HUES64 (cell line): ENCODE measurements around the gene IRGC.

Experiments
- H3K27ac ChIP-seq: 2 replicates; pipeline ENCODE4 v1.7.0; 2013; ENCODE audit warnings: low read depth, low read length, inconsistent platforms
- H3K27me3 ChIP-seq: 2 replicates; pipeline ENCODE4 v1.6.1; 2013; ENCODE audit warnings: mild to moderate bottlenecking, low read length; ENCODE audit not compliant: insufficient read depth
- H3K36me3 ChIP-seq: 2 replicates; pipeline ENCODE4 v1.6.1; 2013; ENCODE audit warnings: mild to moderate bottlenecking, low read length; ENCODE audit not compliant: insufficient read depth
- H3K4me1 ChIP-seq: 2 replicates; pipeline ENCODE4 v1.6.1; 2013; ENCODE audit warnings: mild to moderate bottlenecking, low read length, moderate library complexity; ENCODE audit not compliant: insufficient read depth
- H3K4me3 ChIP-seq: 2 replicates; pipeline ENCODE4 v1.5.1; 2013; ENCODE audit warnings: mild to moderate bottlenecking, low read length, moderate library complexity
- H3K9ac ChIP-seq: 2 replicates; pipeline ENCODE4 v1.6.1; 2013; ENCODE audit warnings: mild to moderate bottlenecking, low read depth, low read length
- H3K9me3 ChIP-seq: 2 replicates; pipeline ENCODE4 v1.6.1; 2013; ENCODE audit warnings: low read depth, low read length; ENCODE audit not compliant: insufficient read depth
- WGBS: fragments of 150-250, 120-280 bp; methylation state at CpG from one replicate; pipeline ENCODE4 v1.1.7; 2013; ENCODE audit warnings: missing lambda C conversion rate; 5-methylcytosine and 5-hydroxymethylcytosine counted together

The IRGC gene

DNA sequence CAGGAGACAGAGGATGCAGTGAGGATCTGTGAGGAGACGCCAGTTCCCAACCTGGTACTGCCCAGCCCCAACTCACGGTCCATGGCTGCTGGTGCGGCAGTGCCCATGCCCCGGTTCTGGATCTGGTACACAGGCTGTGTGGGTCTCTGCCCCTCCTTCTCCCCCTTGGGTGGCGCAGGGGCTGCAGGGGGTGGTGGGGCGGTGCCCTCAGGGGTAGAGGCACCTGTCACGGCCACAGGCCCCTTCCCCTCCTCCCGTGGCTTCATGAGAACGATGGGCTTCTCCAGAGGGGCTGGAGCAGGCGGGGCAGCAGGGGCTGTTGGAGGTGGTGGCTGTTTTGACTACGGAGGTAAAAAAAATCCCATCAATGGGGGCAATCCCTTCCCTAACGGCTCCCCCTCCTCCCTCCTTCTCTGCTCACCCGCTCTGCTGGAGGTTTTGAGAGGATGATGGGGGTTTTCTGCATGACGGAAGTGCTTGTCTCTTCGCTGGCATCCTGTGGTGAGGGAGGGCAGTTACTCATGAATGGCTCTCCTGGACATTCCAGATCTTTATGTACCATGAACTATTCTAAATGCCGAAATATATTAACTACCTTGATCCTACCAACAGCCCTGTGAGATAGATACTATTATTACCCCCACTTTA lies 31.8 kb downstream of the IRGC start:
- Histone ChIP-seq H3K9ac (no peak overlapping the region), H3K4me3 (no peak overlapping the region), H3K4me1 (no peaks in the 10 kb centered on the region), H3K9me3 (no peaks in the 10 kb centered on the region), H3K27me3 (no peaks in the 10 kb centered on the region), H3K36me3 (peaks cover 79% of the 10 kb centered on the region), H3K27ac (no peak overlapping the region)
- WGBS = 80% methylated on average over 10 of the region's 16 CpGs

DNA sequence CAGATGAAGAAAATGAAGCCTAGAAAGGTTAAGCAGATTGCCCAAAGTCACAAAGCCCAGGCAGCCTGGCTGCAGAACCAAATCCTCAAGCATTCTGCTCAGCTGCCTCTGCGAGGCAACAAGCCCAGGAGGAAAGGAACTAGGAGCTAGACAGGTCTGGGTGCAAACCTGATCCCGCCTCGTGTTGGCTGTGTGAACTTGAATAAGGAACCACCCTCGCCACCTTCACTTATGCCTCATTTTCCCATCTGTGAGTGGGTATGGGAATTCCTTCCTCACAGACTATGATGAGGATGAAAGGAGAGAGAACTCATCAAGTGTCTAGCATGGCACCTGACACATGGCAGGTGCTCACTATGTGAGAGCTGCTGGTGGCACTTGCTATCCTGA lies 32.3 kb downstream of the IRGC start:
- Histone ChIP-seq H3K36me3 (peaks cover 74% of the 10 kb centered on the region), H3K4me1 (no peaks in the 10 kb centered on the region), H3K4me3 (no peak overlapping the region), H3K9ac (no peak overlapping the region), H3K27me3 (no peaks in the 10 kb centered on the region), H3K9me3 (no peaks in the 10 kb centered on the region), H3K27ac (no peak overlapping the region)
- 98% methylated on average over 3 of the region's 4 CpGs for WGBS

- Histone ChIP-seq H3K36me3 (peaks cover 70% of the 10 kb centered on the region), H3K9ac (no peak overlapping the region), H3K4me1 (0 out of 2 replicates have a peak, but pooled peaks cover 2% of the 10 kb centered on the region), H3K27me3 (no peaks in the 10 kb centered on the region), H3K4me3 (no peak overlapping the region), H3K9me3 (no peaks in the 10 kb centered on the region), H3K27ac (no peak overlapping the region)
- WGBS = 93% methylated on average over 4 of the region's 4 CpGs
Observed at GRCh38 chr19:43748685-43749084, 32.8 kb downstream of the IRGC start.

GRCh38 chr19:43749152-43749551 lies 33.3 kb downstream of the IRGC start:
- H3K4me1 ChIP-seq = 0 out of 2 replicates have a peak, but pooled peaks cover 5% of the 10 kb centered on the region
- no peak overlapping the region for H3K27ac ChIP-seq
- H3K9ac ChIP-seq = no peak overlapping the region
- no peaks in the 10 kb centered on the region for H3K9me3 ChIP-seq
- H3K4me3 ChIP-seq = no peak overlapping the region
- H3K36me3 ChIP-seq = peaks cover 65% of the 10 kb centered on the region
- 88% methylated on average over 7 of the region's 7 CpGs for WGBS
- H3K27me3 ChIP-seq = no peaks in the 10 kb centered on the region

GRCh38 chr19:43749898-43750297 lies 34.0 kb downstream of the IRGC start:
- Histone ChIP-seq H3K27ac (no peak overlapping the region), H3K36me3 (peaks cover 58% of the 10 kb centered on the region), H3K9me3 (no peaks in the 10 kb centered on the region), H3K27me3 (no peaks in the 10 kb centered on the region), H3K9ac (no peak overlapping the region), H3K4me1 (0 out of 2 replicates have a peak, but pooled peaks cover 5% of the 10 kb centered on the region), H3K4me3 (no peak overlapping the region)
- WGBS = 88% methylated on average over 1 of the region's 1 CpG

GRCh38 chr19:43751466-43752220 lies 35.8 kb downstream of the IRGC start:
- 75% methylated on average over 4 of the region's 4 CpGs for WGBS
- Histone ChIP-seq H3K27me3 (no peaks in the 10 kb centered on the region), H3K36me3 (peaks cover 52% of the 10 kb centered on the region), H3K9ac (no peak overlapping the region), H3K4me1 (0 out of 2 replicates have a peak, but pooled peaks cover 5% of the 10 kb centered on the region), H3K27ac (no peak overlapping the region), H3K9me3 (no peaks in the 10 kb centered on the region), H3K4me3 (no peak overlapping the region)

- Histone ChIP-seq H3K4me3 (no peak overlapping the region; the same call in 1 of the 2 replicates), H3K9me3 (no peaks in the 10 kb centered on the region), H3K4me1 (peaks cover 7% of the 10 kb centered on the region; the same call in 1 of the 2 replicates), H3K27ac (no peak overlapping the region), H3K9ac (no peak overlapping the region), H3K27me3 (no peaks in the 10 kb centered on the region), H3K36me3 (peaks cover 44% of the 10 kb centered on the region)
- WGBS = 95% methylated on average over 6 of the region's 6 CpGs
Observed at GRCh38 chr19:43752287-43752875, 36.5 kb downstream of the IRGC start.

DNA sequence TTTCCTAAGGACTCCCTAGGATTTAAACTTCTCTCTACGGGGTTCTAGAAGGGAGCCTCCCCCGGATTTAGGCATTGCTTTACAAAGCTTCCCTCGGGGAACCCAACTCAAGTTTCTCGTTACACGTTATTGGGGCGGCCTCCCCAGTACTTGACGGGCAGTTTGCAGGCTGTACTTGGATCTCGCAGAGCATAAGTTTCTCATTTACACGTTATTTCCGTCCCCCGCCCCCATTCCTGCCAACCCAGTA lies 38.3 kb downstream of the IRGC start:
- H3K27ac ChIP-seq = peak overlapping the region; percentile 99; the same call in 1 of the 2 replicates
- peaks cover 8% of the 10 kb centered on the region; the same call in 1 of the 2 replicates for H3K4me1 ChIP-seq
- peaks cover 28% of the 10 kb centered on the region for H3K36me3 ChIP-seq
- H3K9me3 ChIP-seq = no peaks in the 10 kb centered on the region
- H3K9ac ChIP-seq = peak overlapping the region; percentile 96
- H3K4me3 ChIP-seq = peak overlapping the region; percentile 81
- under 1% methylated on average over 11 of the region's 11 CpGs for WGBS
- H3K27me3 ChIP-seq = no peaks in the 10 kb centered on the region

DNA sequence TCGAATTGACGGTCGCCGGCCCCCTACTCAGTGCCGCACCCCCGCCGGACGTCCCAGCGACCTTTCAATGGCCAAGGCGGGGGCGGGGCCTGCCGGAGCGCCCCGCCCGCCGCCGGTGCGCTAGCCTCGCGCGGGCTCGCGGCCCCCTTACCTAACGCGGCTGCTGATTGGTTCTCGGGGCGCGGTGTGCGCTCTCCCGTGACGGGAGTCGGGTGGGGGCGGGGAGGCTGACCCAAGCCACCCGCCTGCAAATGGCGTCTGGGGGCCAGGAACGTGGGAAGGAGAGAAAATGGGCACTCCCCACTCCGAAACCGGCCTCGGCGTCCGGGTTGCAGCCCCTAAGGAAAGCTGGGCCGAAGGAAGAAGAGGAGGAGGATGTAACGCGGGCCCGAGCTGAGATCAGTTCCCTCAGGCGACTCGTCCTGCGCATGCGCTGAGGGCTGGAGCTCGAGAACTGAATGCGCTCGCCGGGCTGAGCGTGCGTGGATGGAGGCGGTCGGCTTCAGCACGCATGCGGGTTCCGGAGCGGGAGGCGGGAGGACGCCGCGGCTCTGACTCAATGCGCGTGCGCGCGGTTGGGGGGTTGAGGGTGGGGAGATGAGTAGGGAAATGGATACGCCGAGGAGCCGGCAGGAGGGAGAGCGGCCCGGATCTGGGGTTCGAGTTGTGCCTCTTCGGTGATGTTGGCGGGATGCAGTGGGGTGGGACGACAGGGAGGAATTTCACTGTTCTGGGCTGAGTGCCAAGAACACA lies 38.8 kb downstream of the IRGC start, which contains the start of gene SMG9:
Gene SMG9, minus strand, starts transcription at position 460 of the 753 bp plus-strand sequence. CDS start 4,221 bp downstream, outside the sequence.
- WGBS = under 1% methylated on average over 79 of the region's 79 CpGs
- Histone ChIP-seq H3K4me1 (peaks cover 11% of the 10 kb centered on the region; the same call in 1 of the 2 replicates), H3K27me3 (no peaks in the 10 kb centered on the region), H3K27ac (peak within 1 kb of the TSS; percentile 99), H3K36me3 (peaks cover 23% of the 10 kb centered on the region), H3K9me3 (no peaks in the 10 kb centered on the region), H3K9ac (peak within 1 kb of the TSS; percentile 96), H3K4me3 (peak within 1 kb of the TSS; percentile 81)

GRCh38 chr19:43755256-43755801 lies 39.5 kb downstream of the IRGC start:
- H3K27me3 ChIP-seq = no peaks in the 10 kb centered on the region
- peak overlapping the region; percentile 96 for H3K9ac ChIP-seq
- H3K4me1 ChIP-seq = peaks cover 11% of the 10 kb centered on the region; the same call in 1 of the 2 replicates
- peak overlapping the region; percentile 81 for H3K4me3 ChIP-seq
- WGBS = 2% methylated on average over 28 of the region's 28 CpGs
- peak overlapping the region; percentile 99 for H3K27ac ChIP-seq
- H3K9me3 ChIP-seq = no peaks in the 10 kb centered on the region
- H3K36me3 ChIP-seq = peaks cover 16% of the 10 kb centered on the region
